T-helper 2 cell treated with Interferon-gamma antibody and Interleukin-4, amounts not matched to agents 5 μg/mL and 100 μg/mL, for 36 hours (primary cell): ENCODE data around the gene NRP2.
A peak's percentile ranks its signal among the peaks of the same experiment; 100 is the strongest.

Experiments used
- DNase-seq: peaks from one replicate; pipeline ENCODE4 v3.0.0; 2021; ENCODE audit warnings: low spot score
- H3K27ac Mint-ChIP-seq: one replicate; pipeline ENCODE4 v1.8.0; 2021; ENCODE audit warnings: mild to moderate bottlenecking, mixed read lengths
- H3K27me3 Mint-ChIP-seq: one replicate; pipeline ENCODE4 v1.8.0; 2021; ENCODE audit warnings: low read depth, mixed read lengths
- H3K36me3 Mint-ChIP-seq: one replicate; pipeline ENCODE4 v1.8.0; 2021; ENCODE audit warnings: low read depth, mixed read lengths
- H3K4me1 Mint-ChIP-seq: one replicate; pipeline ENCODE4 v1.8.0; 2021; ENCODE audit warnings: low read depth, mixed read lengths
- H3K4me3 Mint-ChIP-seq: one replicate; pipeline ENCODE4 v1.8.0; 2022; ENCODE audit warnings: mild to moderate bottlenecking, moderate library complexity, mixed read lengths
- H3K9me3 Mint-ChIP-seq: one replicate; pipeline ENCODE4 v1.8.0; 2021; ENCODE audit warnings: mixed read lengths

NRP2 gene

GRCh38 chr2:205651719-205652118 lies 30.6 kb upstream of the NRP2 start:
- H3K36me3 Mint-ChIP-seq = no peaks in the 10 kb centered on the region
- H3K9me3 Mint-ChIP-seq = no peaks in the 10 kb centered on the region
- DNase-seq = no peak
- H3K4me1 Mint-ChIP-seq = peaks cover 2% of the 10 kb centered on the region
- no peak overlapping the region for H3K4me3 Mint-ChIP-seq
- H3K27me3 Mint-ChIP-seq = peaks cover 4% of the 10 kb centered on the region
- H3K27ac Mint-ChIP-seq = no peak overlapping the region

GRCh38 chr2:205654878-205655605 lies 27.3 kb upstream of the NRP2 start:
- H3K9me3 Mint-ChIP-seq = no peaks in the 10 kb centered on the region
- H3K4me3 Mint-ChIP-seq = no peak overlapping the region
- H3K4me1 Mint-ChIP-seq = peaks cover 8% of the 10 kb centered on the region
- H3K36me3 Mint-ChIP-seq = no peaks in the 10 kb centered on the region
- no peaks in the 10 kb centered on the region for H3K27me3 Mint-ChIP-seq
- no peak for DNase-seq
- no peak overlapping the region for H3K27ac Mint-ChIP-seq

GRCh38 chr2:205655779-205656456 lies 26.4 kb upstream of the NRP2 start:
- H3K4me3 Mint-ChIP-seq = no peak overlapping the region
- peaks cover 3% of the 10 kb centered on the region for H3K36me3 Mint-ChIP-seq
- H3K27ac Mint-ChIP-seq = no peak overlapping the region
- peaks cover 17% of the 10 kb centered on the region for H3K4me1 Mint-ChIP-seq
- no peak for DNase-seq
- no peaks in the 10 kb centered on the region for H3K27me3 Mint-ChIP-seq
- H3K9me3 Mint-ChIP-seq = no peaks in the 10 kb centered on the region

- no peak overlapping the region for H3K4me3 Mint-ChIP-seq
- no peaks in the 10 kb centered on the region for H3K27me3 Mint-ChIP-seq
- peaks cover 3% of the 10 kb centered on the region for H3K36me3 Mint-ChIP-seq
- no peak overlapping the region for H3K27ac Mint-ChIP-seq
- no peak for DNase-seq
- H3K4me1 Mint-ChIP-seq = peaks cover 22% of the 10 kb centered on the region
- H3K9me3 Mint-ChIP-seq = no peaks in the 10 kb centered on the region
These were observed 25.8 kb upstream of the NRP2 start for GRCh38 chr2:205656461-205656860.

- H3K4me1 Mint-ChIP-seq = peaks cover 24% of the 10 kb centered on the region
- no peaks in the 10 kb centered on the region for H3K27me3 Mint-ChIP-seq
- no peak overlapping the region for H3K27ac Mint-ChIP-seq
- H3K36me3 Mint-ChIP-seq = peaks cover 3% of the 10 kb centered on the region
- no peak overlapping the region for H3K4me3 Mint-ChIP-seq
- DNase-seq = no peak
- no peaks in the 10 kb centered on the region for H3K9me3 Mint-ChIP-seq
These were observed 25.4 kb upstream of the NRP2 start for GRCh38 chr2:205656941-205657340.

GRCh38 chr2:205657579-205657978 lies 24.7 kb upstream of the NRP2 start:
- no peak overlapping the region for H3K4me3 Mint-ChIP-seq
- peaks cover 3% of the 10 kb centered on the region for H3K36me3 Mint-ChIP-seq
- H3K27me3 Mint-ChIP-seq = no peaks in the 10 kb centered on the region
- H3K27ac Mint-ChIP-seq = no peak overlapping the region
- DNase-seq = no peak
- no peaks in the 10 kb centered on the region for H3K9me3 Mint-ChIP-seq
- H3K4me1 Mint-ChIP-seq = peaks cover 28% of the 10 kb centered on the region

GRCh38 chr2:205658068-205658467 lies 24.2 kb upstream of the NRP2 start:
- H3K27ac Mint-ChIP-seq = no peak overlapping the region
- no peak overlapping the region for H3K4me3 Mint-ChIP-seq
- no peak for DNase-seq
- H3K4me1 Mint-ChIP-seq = peaks cover 30% of the 10 kb centered on the region
- no peaks in the 10 kb centered on the region for H3K27me3 Mint-ChIP-seq
- H3K9me3 Mint-ChIP-seq = no peaks in the 10 kb centered on the region
- H3K36me3 Mint-ChIP-seq = peaks cover 3% of the 10 kb centered on the region

- no peak for DNase-seq
- H3K36me3 Mint-ChIP-seq = peaks cover 3% of the 10 kb centered on the region
- peaks cover 35% of the 10 kb centered on the region for H3K4me1 Mint-ChIP-seq
- H3K27me3 Mint-ChIP-seq = no peaks in the 10 kb centered on the region
- H3K4me3 Mint-ChIP-seq = no peak overlapping the region
- no peak overlapping the region for H3K27ac Mint-ChIP-seq
- no peaks in the 10 kb centered on the region for H3K9me3 Mint-ChIP-seq
These were observed 23.7 kb upstream of the NRP2 start for GRCh38 chr2:205658572-205658971.

GRCh38 chr2:205659922-205660321 lies 22.4 kb upstream of the NRP2 start:
- Mint-ChIP-seq H3K27me3 (no peaks in the 10 kb centered on the region), H3K9me3 (peaks cover 4% of the 10 kb centered on the region), H3K36me3 (peaks cover 4% of the 10 kb centered on the region), H3K4me3 (peak overlapping the region; percentile 59), H3K27ac (peak overlapping the region; percentile 83), H3K4me1 (peaks cover 39% of the 10 kb centered on the region)
- DNase-seq = no peak

- Mint-ChIP-seq H3K4me3 (peak overlapping the region; percentile 59), H3K27me3 (no peaks in the 10 kb centered on the region), H3K27ac (peak overlapping the region; percentile 83), H3K36me3 (peaks cover 4% of the 10 kb centered on the region), H3K4me1 (peaks cover 40% of the 10 kb centered on the region), H3K9me3 (peaks cover 4% of the 10 kb centered on the region)
- DNase-seq = peak; percentile 59
These were observed 21.7 kb upstream of the NRP2 start for GRCh38 chr2:205660521-205661124.

- Mint-ChIP-seq H3K36me3 (peaks cover 4% of the 10 kb centered on the region), H3K4me1 (peaks cover 46% of the 10 kb centered on the region), H3K27me3 (no peaks in the 10 kb centered on the region), H3K9me3 (peaks cover 4% of the 10 kb centered on the region), H3K4me3 (peak overlapping the region; percentile 59), H3K27ac (peak overlapping the region; percentile 83)
- DNase-seq = no peak
These were observed 21.0 kb upstream of the NRP2 start for GRCh38 chr2:205661281-205661680.

- no peak overlapping the region for H3K27ac Mint-ChIP-seq
- peaks cover 5% of the 10 kb centered on the region for H3K36me3 Mint-ChIP-seq
- DNase-seq = no peak
- H3K9me3 Mint-ChIP-seq = peaks cover 6% of the 10 kb centered on the region
- peaks cover 47% of the 10 kb centered on the region for H3K4me1 Mint-ChIP-seq
- H3K27me3 Mint-ChIP-seq = no peaks in the 10 kb centered on the region
- no peak overlapping the region for H3K4me3 Mint-ChIP-seq
These were observed 19.9 kb upstream of the NRP2 start for GRCh38 chr2:205662206-205662965.

- H3K4me3 Mint-ChIP-seq = no peak overlapping the region
- H3K4me1 Mint-ChIP-seq = peaks cover 34% of the 10 kb centered on the region
- DNase-seq = no peak
- H3K9me3 Mint-ChIP-seq = peaks cover 34% of the 10 kb centered on the region
- H3K27ac Mint-ChIP-seq = no peak overlapping the region
- H3K27me3 Mint-ChIP-seq = no peaks in the 10 kb centered on the region
- peaks cover 11% of the 10 kb centered on the region for H3K36me3 Mint-ChIP-seq
These were observed 16.5 kb upstream of the NRP2 start for GRCh38 chr2:205665791-205666190.

GRCh38 chr2:205670292-205670691 lies 12.0 kb upstream of the NRP2 start:
- peaks cover 12% of the 10 kb centered on the region for H3K36me3 Mint-ChIP-seq

More at GRCh38 chr2:205670292-205670691, 12.0 kb upstream of the NRP2 start:
- peaks cover 20% of the 10 kb centered on the region for H3K4me1 Mint-ChIP-seq
- H3K4me3 Mint-ChIP-seq = no peak overlapping the region
- peaks cover 4% of the 10 kb centered on the region for H3K27me3 Mint-ChIP-seq
- no peak overlapping the region for H3K27ac Mint-ChIP-seq
- peaks cover 30% of the 10 kb centered on the region for H3K9me3 Mint-ChIP-seq
- DNase-seq = no peak
